Kidney epithelial cell (primary cell): ENCODE results near the gene DCBLD1. TPM values are rescaled to one million over a fixed set of nuclear protein-coding genes. Genes with fewer than 3 reads are reported as not detected.

Experiments used
- DNase-seq: peaks from one replicate; pipeline ENCODE4 v3.0.0-alpha.2; 2010; ENCODE audit warnings: low read depth
- H3K27me3 ChIP-seq: 2 replicates; pipeline ENCODE4 v1.6.0; 2011; ENCODE audit warnings: low read length; ENCODE audit not compliant: control insufficient read depth, insufficient read depth
- H3K36me3 ChIP-seq: 2 replicates; pipeline ENCODE4 v1.5.1; 2011; ENCODE audit warnings: low read length; ENCODE audit not compliant: control insufficient read depth, insufficient read depth
- H3K4me3 ChIP-seq: 2 replicates; pipeline ENCODE4 v1.5.1; 2011; ENCODE audit warnings: low read depth, mild to moderate bottlenecking, control low read depth, low read length
- total RNA-seq: library from RNA; depleted of rRNA; stranded (reverse); fragments of >200 nt; gene quantifications from 2 replicates; pipeline ENCODE4 v1.2.3, GENCODE V29; 2015
- TF ChIP-seq, protein P1 (sequence below): IDR thresholded peaks from 2 replicates; pipeline ENCODE4 v1.5.1; 2011; ENCODE audit warnings: mild to moderate bottlenecking, moderate library complexity, low read length, control low read depth, inconsistent platforms; ENCODE audit not compliant: insufficient read depth, poor library complexity, severe bottlenecking

DCBLD1 gene
- total RNA-seq, 1 donor from 2014 or later: 10.6 TPM

DNA sequence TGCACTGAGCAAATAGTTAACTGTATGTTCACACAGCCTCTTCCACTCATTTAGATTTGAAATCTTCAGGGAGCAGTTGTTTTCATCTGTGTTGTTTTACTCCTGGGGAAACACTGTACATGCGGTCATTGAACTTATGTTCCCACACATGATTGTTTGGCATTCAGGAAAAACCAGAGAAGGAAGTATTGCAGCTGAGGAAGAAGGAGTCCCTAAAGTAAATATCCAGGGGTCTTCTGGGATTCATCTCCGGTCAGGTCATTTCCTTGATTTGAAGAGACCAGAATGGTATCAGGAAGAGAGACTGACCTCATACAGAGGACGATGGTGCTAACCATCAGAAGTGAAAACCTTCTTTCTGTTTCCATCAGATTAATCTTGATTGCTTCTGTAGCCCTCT lies 52.5 kb downstream of the DCBLD1 start:
- Histone ChIP-seq H3K4me3 (no peak overlapping the region), H3K27me3 (no peaks in the 10 kb centered on the region), H3K36me3 (no peaks in the 10 kb centered on the region)
- TF ChIP-seq, protein P1, sequence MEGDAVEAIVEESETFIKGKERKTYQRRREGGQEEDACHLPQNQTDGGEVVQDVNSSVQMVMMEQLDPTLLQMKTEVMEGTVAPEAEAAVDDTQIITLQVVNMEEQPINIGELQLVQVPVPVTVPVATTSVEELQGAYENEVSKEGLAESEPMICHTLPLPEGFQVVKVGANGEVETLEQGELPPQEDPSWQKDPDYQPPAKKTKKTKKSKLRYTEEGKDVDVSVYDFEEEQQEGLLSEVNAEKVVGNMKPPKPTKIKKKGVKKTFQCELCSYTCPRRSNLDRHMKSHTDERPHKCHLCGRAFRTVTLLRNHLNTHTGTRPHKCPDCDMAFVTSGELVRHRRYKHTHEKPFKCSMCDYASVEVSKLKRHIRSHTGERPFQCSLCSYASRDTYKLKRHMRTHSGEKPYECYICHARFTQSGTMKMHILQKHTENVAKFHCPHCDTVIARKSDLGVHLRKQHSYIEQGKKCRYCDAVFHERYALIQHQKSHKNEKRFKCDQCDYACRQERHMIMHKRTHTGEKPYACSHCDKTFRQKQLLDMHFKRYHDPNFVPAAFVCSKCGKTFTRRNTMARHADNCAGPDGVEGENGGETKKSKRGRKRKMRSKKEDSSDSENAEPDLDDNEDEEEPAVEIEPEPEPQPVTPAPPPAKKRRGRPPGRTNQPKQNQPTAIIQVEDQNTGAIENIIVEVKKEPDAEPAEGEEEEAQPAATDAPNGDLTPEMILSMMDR: no peak
- no peak for DNase-seq

- TF ChIP-seq, protein P1: no peak
- Histone ChIP-seq H3K27me3 (no peaks in the 10 kb centered on the region), H3K36me3 (no peaks in the 10 kb centered on the region), H3K4me3 (no peak overlapping the region)
- DNase-seq: no peak
These were observed 53.8 kb downstream of the DCBLD1 start for GRCh38 chr6:117536317-117536716.

DNA sequence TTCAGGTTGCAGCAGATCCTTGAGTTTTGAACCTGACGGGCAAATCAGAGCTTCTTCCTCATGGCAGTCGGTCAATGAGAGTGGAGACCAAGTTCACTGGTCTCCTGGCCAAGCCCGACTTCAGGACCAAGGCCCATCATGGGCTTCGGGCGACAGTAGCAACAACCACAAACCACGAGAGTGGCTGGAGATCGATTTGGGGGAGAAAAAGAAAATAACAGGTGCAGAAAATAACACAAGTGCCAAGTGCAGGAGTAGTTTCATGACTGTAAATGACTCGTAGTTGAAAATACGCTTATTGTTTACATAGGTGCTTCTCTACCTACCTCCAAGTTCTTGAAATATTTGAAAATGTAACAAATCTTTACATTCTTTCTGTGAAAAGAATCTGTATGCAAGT lies 56.1 kb downstream of the DCBLD1 start:
- no peak for DNase-seq
- no peaks in the 10 kb centered on the region for H3K36me3 ChIP-seq
- no peaks in the 10 kb centered on the region for H3K27me3 ChIP-seq
- TF ChIP-seq, protein P1: no peak
- H3K4me3 ChIP-seq: no peak overlapping the region

DNA sequence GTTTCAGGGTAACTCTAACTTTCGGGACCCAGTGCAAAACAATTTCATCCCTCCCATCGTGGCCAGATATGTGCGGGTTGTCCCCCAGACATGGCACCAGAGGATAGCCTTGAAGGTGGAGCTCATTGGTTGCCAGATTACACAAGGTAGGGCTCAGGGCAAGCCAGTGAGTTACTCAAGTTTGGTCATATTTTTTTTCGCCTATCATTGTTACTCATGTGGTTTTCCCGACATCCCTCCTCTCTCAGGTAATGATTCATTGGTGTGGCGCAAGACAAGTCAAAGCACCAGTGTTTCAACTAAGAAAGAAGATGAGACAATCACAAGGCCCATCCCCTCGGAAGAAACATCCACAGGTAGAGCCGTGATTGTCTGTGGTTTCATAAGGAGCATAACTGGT lies 58.2 kb downstream of the DCBLD1 start:
- Histone ChIP-seq H3K36me3 (no peaks in the 10 kb centered on the region), H3K4me3 (no peak overlapping the region), H3K27me3 (no peaks in the 10 kb centered on the region)
- TF ChIP-seq, protein P1: no peak
- DNase-seq: no peak

GRCh38 chr6:117542493-117542892 lies 60.0 kb downstream of the DCBLD1 start:
- H3K36me3 ChIP-seq: no peaks in the 10 kb centered on the region
- H3K4me3 ChIP-seq: no peak overlapping the region
- no peaks in the 10 kb centered on the region for H3K27me3 ChIP-seq
- DNase-seq: no peak
- TF ChIP-seq, protein P1: no peak

DNA sequence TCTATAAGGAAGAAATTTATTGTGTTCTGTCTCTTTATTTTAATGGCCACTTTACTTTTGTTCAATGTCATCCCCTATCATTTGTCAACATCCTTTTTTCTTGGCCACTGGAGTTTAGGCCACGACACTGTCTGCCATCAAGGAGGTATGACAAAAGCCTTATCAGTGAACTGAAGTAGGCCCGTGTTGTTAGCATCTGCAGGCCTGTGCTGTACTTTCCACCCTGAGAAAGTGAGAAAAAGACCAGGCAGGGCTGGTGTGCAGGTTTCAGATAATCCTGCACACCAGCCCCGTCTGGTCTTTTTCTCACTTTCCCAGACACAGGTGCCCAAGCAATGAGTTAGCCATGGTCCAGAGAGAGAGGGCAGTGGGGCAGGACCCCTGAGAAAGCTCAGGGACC lies 62.2 kb downstream of the DCBLD1 start:
- no peak for DNase-seq
- no peaks in the 10 kb centered on the region for H3K36me3 ChIP-seq

More for the DNA sequence above, 62.2 kb downstream of the DCBLD1 start:
- H3K27me3 ChIP-seq: no peaks in the 10 kb centered on the region
- no peak overlapping the region for H3K4me3 ChIP-seq
- TF ChIP-seq, protein P1: no peak
